Pulmonary artery endothelial cell (primary cell): ENCODE results near the gene IL37. TPM values are rescaled to one million over a fixed set of nuclear protein-coding genes. Genes with fewer than 3 reads are reported as not detected.
A peak's percentile ranks its signal among the peaks of the same experiment; 100 is the strongest.
"Not testable (repeated sequence)": the region's sequence is repeated elsewhere in the genome, so short reads cannot be mapped to it uniquely, and the experiment has no call there.

ENCODE experiments used
- DNase-seq: peaks from one replicate; pipeline ENCODE4 v3.0.0-alpha.2; 2011; ENCODE audit warnings: low read depth, low spot score
- total RNA-seq: library from RNA; depleted of rRNA; stranded (reverse); fragments of >200 nt; gene quantifications from 2 replicates; pipeline ENCODE4 v1.2.3, GENCODE V29; 2014

Gene IL37
- total RNA-seq, 1 donor from 2014 or later, result not detected

GRCh38 chr2:112923237-112923966, 12.4 kb downstream of the IL37 start:
- no peak for DNase-seq

- DNase-seq, result no peak
Observed at GRCh38 chr2:112923967-112924338, 13.0 kb downstream of the IL37 start.

GRCh38 chr2:112924360-112924759, 13.4 kb downstream of the IL37 start:
- no peak for DNase-seq

- DNase-seq, result no peak
Observed at GRCh38 chr2:112924821-112925220, 13.9 kb downstream of the IL37 start.

GRCh38 chr2:112926707-112927106, 15.7 kb downstream of the IL37 start:
- DNase-seq, result no peak

GRCh38 chr2:112927745-112928144, 16.8 kb downstream of the IL37 start:
- no peak for DNase-seq

- DNase-seq, result no peak
Observed at GRCh38 chr2:112933261-112933660, 22.3 kb downstream of the IL37 start.

GRCh38 chr2:112934117-112934516, 23.2 kb downstream of the IL37 start:
- DNase-seq, result not testable (repeated sequence)

GRCh38 chr2:112936927-112937232, 25.9 kb downstream of the IL37 start:
- no peak for DNase-seq

- no peak for DNase-seq
Observed at GRCh38 chr2:112938904-112939303, 27.9 kb downstream of the IL37 start.

- DNase-seq, result no peak
Observed at GRCh38 chr2:112939425-112939824, 28.5 kb downstream of the IL37 start.

GRCh38 chr2:112940859-112941625, 30.1 kb downstream of the IL37 start:
- no peak for DNase-seq

- DNase-seq, result peak; percentile 40
Observed at GRCh38 chr2:112941753-112942653, 31.0 kb downstream of the IL37 start.

- no peak for DNase-seq
Observed at GRCh38 chr2:112942654-112943002, 31.7 kb downstream of the IL37 start.

GRCh38 chr2:112944971-112945370, 34.0 kb downstream of the IL37 start:
- DNase-seq, result no peak

- no peak for DNase-seq
Observed at GRCh38 chr2:112946086-112946485, 35.1 kb downstream of the IL37 start.

- DNase-seq, result no peak
Observed at GRCh38 chr2:112947374-112947773, 36.4 kb downstream of the IL37 start.

GRCh38 chr2:112949456-112949855, 38.5 kb downstream of the IL37 start:
- no peak for DNase-seq

- no peak for DNase-seq
Observed at GRCh38 chr2:112954364-112954763, 43.4 kb downstream of the IL37 start.

GRCh38 chr2:112957511-112957910, 46.5 kb downstream of the IL37 start:
- no peak for DNase-seq

GRCh38 chr2:112958428-112959108, 47.6 kb downstream of the IL37 start:
- DNase-seq, result no peak
